Measurements from ENCODE around the gene ATP8B4.

- TF ChIP-seq YY1 (IDR thresholded peaks at IDR 0.05; ENCODE audit: low read depth): no peak
- no peak for TF ChIP-seq USF1 (IDR thresholded peaks at IDR 0.05)
- no peak for TF ChIP-seq CEBPB (IDR thresholded peaks at IDR 0.05)
- TF ChIP-seq CREB1 (IDR thresholded peaks at IDR 0.05; ENCODE audit: low read depth): no peak
- no peak for TF ChIP-seq ZBTB7A (IDR thresholded peaks at IDR 0.05; ENCODE audit: low read depth)
- no peak for TF ChIP-seq TCF12 (IDR thresholded peaks at IDR 0.05; ENCODE audit: low read depth)
Observed at GRCh38 chr15:50149090-50149489, 30.1 kb upstream of the ATP8B4 start.

Data from Ishikawa (cell line).